Testis (tissue), 3 donors: ENCODE results near the gene SEZ6L. TPM values are rescaled to one million over a fixed set of nuclear protein-coding genes. Genes with fewer than 3 reads are reported as not detected.

Experiments
- DNase-seq: peaks from one replicate; pipeline ENCODE4 v3.0.0-alpha.2; 2019
- H3K27ac ChIP-seq, 2 donors: fragments of 200-600 bp; sonication (generic); one replicate each; pipeline ENCODE4 v1.5.1; 2019
- H3K27me3 ChIP-seq: fragments of 200-600 bp; sonication (generic); one replicate; pipeline ENCODE4 v1.5.1; 2019
- H3K36me3 ChIP-seq: fragments of 200-600 bp; sonication (generic); one replicate; pipeline ENCODE4 v1.5.1; 2017; ENCODE audit warnings: low read depth; ENCODE audit errors: missing control alignments
- H3K4me1 ChIP-seq: fragments of 200-600 bp; sonication (generic); one replicate; pipeline ENCODE4 v1.5.1; 2019
- H3K4me3 ChIP-seq, 2 donors: fragments of 200-600 bp; sonication (generic); one replicate each; pipeline ENCODE4 v1.5.1; 2017 to 2019
- H3K9me3 ChIP-seq: fragments of 200-600 bp; sonication (generic); one replicate; pipeline ENCODE4 v1.5.1; 2017
- POLR2A ChIP-seq: fragments of 450-650 bp; IDR thresholded peaks from one replicate; pipeline ENCODE4 v1.6.1; 2017; ENCODE audit warnings: antibody characterized with exemption, mild to moderate bottlenecking, moderate library complexity
- WGBS, 2 donors: methylation state at CpG; one replicate each; pipeline ENCODE4 v1.1.5; 2018; 5-methylcytosine and 5-hydroxymethylcytosine counted together
- intact Hi-C: fragments of 100-400 bp; cut with DNase I; formaldehyde crosslinking; loops from one replicate; pipeline ENCODE4 v1.15.1; 2023; ENCODE audit warnings: low total_unique reads
- polyA plus RNA-seq: library from polyadenylated mRNA; stranded (reverse); fragments of 350-450 nt; fragmentation: Illumina TruSeq; extraction: RNeasy Lipid Tissue Mini Kit (QIAGEN cat#74804); gene quantifications from one replicate; pipeline ENCODE4 v1.2.3, GENCODE V29; 2014; ENCODE audit warnings: low read depth, low replicate concordance; ENCODE audit not compliant: insufficient read depth
- total RNA-seq, 2 donors: library from RNA; depleted of rRNA; stranded (reverse); fragments of >200 nt; gene quantifications; one replicate each; pipeline ENCODE4 v1.2.3, GENCODE V29; 2016
- TF ChIP-seq, protein P1 (sequence below), 3 experiments: fragments of 450-650 bp in 2 of 3; fragments of 200-600 bp in 1 of 3; sonication (generic) in 1 of 3; IDR thresholded peaks; one replicate each; pipeline ENCODE4 v1.5.1; 2016 to 2019; ENCODE audit warnings: antibody characterized with exemption in 3 of 3, mild to moderate bottlenecking in 2 of 3, moderate library complexity in 1 of 3

The SEZ6L gene
- total and polyA plus RNA-seq, 3 donors from 2014 or later: 0.69 to 1.4 (median 0.71) TPM

DNA sequence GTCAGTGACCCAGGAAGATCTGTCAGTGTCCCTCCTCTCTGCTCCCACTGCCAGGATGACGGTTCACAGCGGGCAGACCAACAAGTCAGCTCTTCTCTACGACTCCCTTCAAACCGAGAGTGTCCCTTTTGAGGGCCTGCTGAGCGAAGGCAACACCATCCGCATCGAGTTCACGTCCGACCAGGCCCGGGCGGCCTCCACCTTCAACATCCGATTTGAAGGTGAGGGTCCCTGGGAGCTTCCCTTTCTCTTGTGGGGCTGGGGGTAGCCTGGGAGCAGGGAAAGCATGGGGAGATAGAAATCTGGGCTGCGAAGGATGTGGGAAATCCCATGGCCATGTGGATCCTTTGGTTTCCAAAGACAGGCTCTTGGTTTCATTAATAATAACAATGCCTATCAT lies 141.4 kb downstream of the SEZ6L start:
- no peaks in the 10 kb centered on the region for H3K9me3 ChIP-seq
- no peak overlapping the region for H3K27ac ChIP-seq
- no peak for TF ChIP-seq POLR2A
- TF ChIP-seq, protein P1, sequence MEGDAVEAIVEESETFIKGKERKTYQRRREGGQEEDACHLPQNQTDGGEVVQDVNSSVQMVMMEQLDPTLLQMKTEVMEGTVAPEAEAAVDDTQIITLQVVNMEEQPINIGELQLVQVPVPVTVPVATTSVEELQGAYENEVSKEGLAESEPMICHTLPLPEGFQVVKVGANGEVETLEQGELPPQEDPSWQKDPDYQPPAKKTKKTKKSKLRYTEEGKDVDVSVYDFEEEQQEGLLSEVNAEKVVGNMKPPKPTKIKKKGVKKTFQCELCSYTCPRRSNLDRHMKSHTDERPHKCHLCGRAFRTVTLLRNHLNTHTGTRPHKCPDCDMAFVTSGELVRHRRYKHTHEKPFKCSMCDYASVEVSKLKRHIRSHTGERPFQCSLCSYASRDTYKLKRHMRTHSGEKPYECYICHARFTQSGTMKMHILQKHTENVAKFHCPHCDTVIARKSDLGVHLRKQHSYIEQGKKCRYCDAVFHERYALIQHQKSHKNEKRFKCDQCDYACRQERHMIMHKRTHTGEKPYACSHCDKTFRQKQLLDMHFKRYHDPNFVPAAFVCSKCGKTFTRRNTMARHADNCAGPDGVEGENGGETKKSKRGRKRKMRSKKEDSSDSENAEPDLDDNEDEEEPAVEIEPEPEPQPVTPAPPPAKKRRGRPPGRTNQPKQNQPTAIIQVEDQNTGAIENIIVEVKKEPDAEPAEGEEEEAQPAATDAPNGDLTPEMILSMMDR (IDR thresholded peaks at IDR 0.05): no peak
- no peak overlapping the region for H3K4me3 ChIP-seq
- no peaks in the 10 kb centered on the region for H3K4me1 ChIP-seq
- 89 to 92% methylated on average over 13 of the region's 13 CpGs for WGBS, 2 donors
- no peaks in the 10 kb centered on the region for H3K27me3 ChIP-seq
- no peaks in the 10 kb centered on the region for H3K36me3 ChIP-seq
- no peak for DNase-seq
- intact Hi-C loops: no loop called here

DNA sequence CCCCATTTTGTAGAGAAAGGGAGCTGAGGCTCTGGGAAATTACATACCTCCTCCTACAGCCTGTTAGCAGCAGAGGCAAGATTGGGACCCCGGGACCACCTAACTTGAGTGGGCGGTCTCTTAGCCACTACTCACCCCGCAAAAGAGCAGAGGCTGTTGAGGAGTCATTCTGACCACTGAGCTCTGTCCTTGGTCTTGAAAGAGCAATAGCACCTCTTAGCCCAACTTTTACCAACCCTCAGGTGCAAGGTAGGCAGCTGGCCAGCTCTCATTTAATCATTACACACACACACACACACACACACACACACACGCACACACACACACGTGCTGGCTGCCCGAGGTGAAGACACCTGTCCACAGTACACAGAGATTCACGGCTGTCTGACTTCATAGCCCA lies 144.0 kb downstream of the SEZ6L start:
- H3K4me3 ChIP-seq: no peak overlapping the region
- no peaks in the 10 kb centered on the region for H3K4me1 ChIP-seq
- 71% methylated on average over 6 to 7 of the region's 7 CpGs for WGBS, 2 donors
- TF ChIP-seq, protein P1 (IDR thresholded peaks at IDR 0.05): no peak
- TF ChIP-seq POLR2A: no peak
- DNase-seq: no peak
- H3K27ac ChIP-seq: no peak overlapping the region
- intact Hi-C loops: no loop called here
- no peaks in the 10 kb centered on the region for H3K36me3 ChIP-seq
- H3K9me3 ChIP-seq: no peaks in the 10 kb centered on the region
- H3K27me3 ChIP-seq: no peaks in the 10 kb centered on the region

DNA sequence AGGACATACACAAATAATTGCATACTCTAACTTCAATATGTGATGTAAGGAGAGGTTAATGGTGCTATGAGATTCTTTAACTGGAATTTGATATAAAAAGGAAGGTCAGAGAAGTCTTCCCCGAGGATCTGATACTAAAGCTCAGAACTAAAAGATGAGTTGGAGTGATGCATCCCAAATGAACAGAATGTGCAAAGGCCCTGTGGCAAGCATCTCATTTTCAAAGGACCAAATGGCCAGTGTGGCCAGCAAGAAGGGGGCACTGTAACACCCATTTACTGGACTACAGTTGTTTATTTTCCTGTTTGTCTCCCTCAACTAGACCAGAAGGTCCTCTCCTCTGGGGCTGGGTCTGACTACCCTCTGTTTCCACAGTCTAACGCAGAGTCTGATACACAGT lies 144.9 kb downstream of the SEZ6L start:
- H3K27me3 ChIP-seq: no peaks in the 10 kb centered on the region
- TF ChIP-seq, protein P1 (IDR thresholded peaks at IDR 0.05): no peak
- no peak for TF ChIP-seq POLR2A
- no peaks in the 10 kb centered on the region for H3K4me1 ChIP-seq
- H3K9me3 ChIP-seq: no peaks in the 10 kb centered on the region
- WGBS, 2 donors: 87 to 89% methylated on average over 2 of the region's 2 CpGs
- H3K36me3 ChIP-seq: no peaks in the 10 kb centered on the region
- no peak for DNase-seq
- H3K27ac ChIP-seq: no peak overlapping the region
- intact Hi-C loops: no loop called here
- H3K4me3 ChIP-seq: no peak overlapping the region

DNA sequence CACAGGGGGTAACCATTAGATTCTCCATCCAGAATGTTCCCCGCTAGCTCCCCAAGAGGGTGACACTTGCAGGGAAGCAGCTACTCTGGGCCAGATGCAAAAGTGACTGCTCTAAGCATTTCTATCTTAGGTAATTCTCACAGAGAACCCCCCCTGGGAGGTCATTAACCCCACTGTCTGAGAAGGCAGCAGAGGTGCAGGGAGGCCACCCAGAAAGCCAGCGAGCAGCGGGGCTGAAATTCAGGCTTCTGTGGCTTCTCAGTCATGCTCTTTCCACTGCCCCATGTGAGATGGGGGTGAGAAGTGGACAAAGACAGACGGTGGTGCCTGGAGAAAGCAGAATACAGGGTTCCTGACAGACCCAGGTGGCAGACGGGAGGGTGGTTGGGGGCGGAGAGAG lies 145.4 kb downstream of the SEZ6L start:
- TF ChIP-seq POLR2A: no peak
- TF ChIP-seq, protein P1 (IDR thresholded peaks at IDR 0.05): no peak
- no peaks in the 10 kb centered on the region for H3K4me1 ChIP-seq
- intact Hi-C loops: no loop called here
- DNase-seq: no peak
- no peaks in the 10 kb centered on the region for H3K27me3 ChIP-seq
- whole genome bisulfite sequencing, 2 donors: 56 to 57% methylated on average over 6 of the region's 6 CpGs
- no peak overlapping the region for H3K27ac ChIP-seq
- H3K4me3 ChIP-seq: no peak overlapping the region
- no peaks in the 10 kb centered on the region for H3K9me3 ChIP-seq
- no peaks in the 10 kb centered on the region for H3K36me3 ChIP-seq

DNA sequence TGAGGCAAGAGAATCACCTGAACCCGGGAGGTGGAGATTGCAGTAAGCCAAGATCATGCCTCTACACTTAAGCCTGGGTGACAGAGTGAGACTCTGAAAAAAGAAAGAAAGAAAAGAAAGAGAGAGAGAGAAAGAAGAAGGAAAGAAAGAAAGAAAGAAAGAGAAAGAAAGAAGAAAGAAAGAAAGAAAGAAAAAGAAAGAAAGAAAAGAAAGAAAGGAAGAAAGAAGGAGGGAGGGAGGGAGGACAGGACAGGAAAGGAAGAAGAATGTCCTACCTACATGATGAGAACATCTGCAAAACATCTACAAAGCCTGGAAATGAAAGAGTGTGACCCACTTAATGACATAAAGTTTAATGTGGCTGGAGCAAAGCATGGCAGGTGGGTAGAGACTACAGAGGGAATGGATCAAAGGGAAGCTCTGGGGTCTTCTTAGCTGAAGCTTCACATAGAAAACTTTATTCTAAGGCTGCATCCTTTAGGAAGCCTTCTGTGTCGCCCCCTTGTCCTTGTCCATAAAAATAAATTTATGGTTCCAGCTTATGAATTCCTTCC lies 147.5 kb downstream of the SEZ6L start:
- WGBS, 2 donors: 75 to 86% methylated on average over 2 of the region's 2 CpGs
- no peak for DNase-seq
- intact Hi-C loops: no loop called here
- no peaks in the 10 kb centered on the region for H3K36me3 ChIP-seq
- no peaks in the 10 kb centered on the region for H3K9me3 ChIP-seq
- no peaks in the 10 kb centered on the region for H3K27me3 ChIP-seq
- H3K4me3 ChIP-seq: no peak overlapping the region
- H3K27ac ChIP-seq: no peak overlapping the region
- no peak for TF ChIP-seq POLR2A
- TF ChIP-seq, protein P1 (IDR thresholded peaks at IDR 0.05): no peak
- H3K4me1 ChIP-seq: no peaks in the 10 kb centered on the region
